PC-9 (cell line): ENCODE results near the gene CYP3A4. TPM values are rescaled to one million over a fixed set of nuclear protein-coding genes. Genes with fewer than 3 reads are reported as not detected.
"Not testable (repeated sequence)": the region's sequence is repeated elsewhere in the genome, so short reads cannot be mapped to it uniquely, and the experiment has no call there.

Source experiments
- BruUV-seq: library from RNA; stranded (reverse); fragments of 400-500 nt; replicated peaks from 2 replicates; lab custom pipeline; 2021; lab: Mats Ljungman, UMichigan
- CTCF ChIA-PET: fragments of 300-600 bp; sonication (Branson Sonifier 250); formaldehyde crosslinking; loops from one replicate; lab custom pipeline; 2022; ENCODE audit warnings: antibody characterized with exemption; lab: Charles Lee
- POLR2A ChIA-PET: fragments of 300-600 bp; sonication (Branson Sonifier 250); formaldehyde crosslinking; loops from one replicate; lab custom pipeline; 2022; ENCODE audit warnings: antibody characterized with exemption; ENCODE audit not compliant: unreplicated experiment; lab: Charles Lee
- DNase-seq, 2 experiments: peaks; one replicate each; pipeline versions ENCODE4 v3.0.0 to v3.0.0-alpha.2; 2015 to 2022; ENCODE audit warnings: mixed read lengths in 1 of 2
- H2AFZ ChIP-seq: fragments of 200-600 bp; sonication (generic); 2 replicates; pipeline ENCODE4 v1.8.1; 2017; ENCODE audit warnings: antibody characterized with exemption
- H3F3A ChIP-seq: fragments of 200-600 bp; sonication (generic); 2 replicates; pipeline ENCODE4 v1.8.1; 2017; ENCODE audit warnings: antibody characterized with exemption, mild to moderate bottlenecking, low read depth; ENCODE audit not compliant: insufficient read depth
- H3K27ac ChIP-seq: fragments of 200-600 bp; sonication (generic); 2 replicates; pipeline ENCODE4 v1.6.1; 2016; ENCODE audit warnings: mixed run types
- H3K27me3 ChIP-seq: fragments of 200-600 bp; sonication (generic); 2 replicates; pipeline ENCODE4 v1.6.1; 2016; ENCODE audit warnings: low read depth, mixed run types; ENCODE audit not compliant: insufficient read depth
- H3K36me3 ChIP-seq: fragments of 200-600 bp; sonication (generic); 2 replicates; pipeline ENCODE4 v1.6.1; 2016; ENCODE audit warnings: low read depth, mixed run types
- H3K4me1 ChIP-seq: fragments of 200-600 bp; sonication (generic); replicated peaks from 2 replicates; pipeline ENCODE4 v1.6.1; 2016; ENCODE audit warnings: mixed run types; ENCODE audit not compliant: insufficient read depth
- H3K4me2 ChIP-seq: fragments of 200-600 bp; sonication (generic); 2 replicates; pipeline ENCODE4 v1.6.1; 2017; ENCODE audit warnings: mixed run types
- H3K4me3 ChIP-seq: fragments of 200-600 bp; sonication (generic); 2 replicates; pipeline ENCODE4 v1.6.1; 2016; ENCODE audit warnings: mixed run types
- H3K79me2 ChIP-seq: fragments of 200-600 bp; sonication (generic); 2 replicates; pipeline ENCODE4 v1.6.1; 2017; ENCODE audit warnings: low read depth, mixed run types
- H3K9me2 ChIP-seq: fragments of 200-600 bp; sonication (generic); 2 replicates; pipeline ENCODE4 v1.8.1; 2017; ENCODE audit warnings: mild to moderate bottlenecking; ENCODE audit not compliant: insufficient read depth
- H3K9me3 ChIP-seq: fragments of 200-600 bp; sonication (generic); 2 replicates; pipeline ENCODE4 v1.8.1; 2016; ENCODE audit warnings: low read depth; ENCODE audit not compliant: insufficient read depth
- H4K20me1 ChIP-seq: fragments of 200-600 bp; sonication (generic); 2 replicates; pipeline ENCODE4 v1.8.1; 2017; ENCODE audit not compliant: insufficient read depth
- EZH2 ChIP-seq: fragments of 200-600 bp; sonication (generic); IDR thresholded peaks from 2 replicates; pipeline ENCODE4 v1.8.0; 2017; ENCODE audit warnings: antibody characterized with exemption, low read depth
- intact Hi-C: fragments of 100-400 bp; cut with micrococcal nuclease; formaldehyde crosslinking; loops from one replicate; pipeline ENCODE4 v1.10.0; 2022; ENCODE audit not compliant: unreplicated experiment
- total RNA-seq: library from RNA; stranded (reverse); gene quantifications from 2 replicates; pipeline ENCODE4 v1.2.3, GENCODE V29; 2021
- TF ChIP-seq, protein P1 (sequence below): fragments of 200-600 bp; sonication (generic); conservative IDR thresholded peaks from 2 replicates; pipeline ENCODE4 v1.6.1; 2017; ENCODE audit warnings: mixed run types, antibody characterized with exemption, mild to moderate bottlenecking, moderate library complexity

The CYP3A4 gene
- total RNA-seq, 1 experiment from 2014 or later, result not detected

DNA sequence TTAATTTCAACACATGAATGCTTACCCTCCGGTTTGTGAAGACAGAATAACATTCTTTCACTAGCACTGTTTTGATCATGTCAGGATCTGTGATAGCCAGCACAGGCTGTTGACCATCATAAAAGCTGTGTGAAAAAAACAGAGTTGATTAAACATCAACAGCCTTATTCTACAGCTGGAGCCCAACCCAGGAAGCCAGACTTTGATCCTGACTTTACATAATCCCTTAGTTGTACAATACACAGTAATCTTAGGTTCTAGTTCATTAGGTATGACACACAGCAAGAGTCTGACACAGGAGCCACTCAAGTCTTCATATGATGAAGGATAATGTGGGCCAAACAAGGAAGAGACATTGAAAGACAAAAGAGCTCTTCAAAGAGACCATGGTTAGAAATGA is 11.4 kb downstream of the CYP3A4 start:
- H3K79me2 ChIP-seq, result no peaks in the 10 kb centered on the region
- no peaks in the 10 kb centered on the region for H3K4me1 ChIP-seq
- no peak overlapping the region for H3K4me2 ChIP-seq
- no peaks in the 10 kb centered on the region for H4K20me1 ChIP-seq
- no peaks in the 10 kb centered on the region for H3F3A ChIP-seq
- no peaks in the 10 kb centered on the region for H3K9me3 ChIP-seq
- no peak overlapping the region for H3K4me3 ChIP-seq
- H3K27ac ChIP-seq, result no peak overlapping the region
- intact Hi-C loops, result no loop called here
- no peaks in the 10 kb centered on the region for H3K27me3 ChIP-seq
- DNase-seq, result no peak
- H2AFZ ChIP-seq, result no peak overlapping the region
- no peaks in the 10 kb centered on the region for H3K9me2 ChIP-seq
- POLR2A ChIA-PET, result no interaction called here
- no TSS peak for BruUV-seq
- CTCF ChIA-PET, result no interaction called here
- H3K36me3 ChIP-seq, result no peaks in the 10 kb centered on the region
- TF ChIP-seq, protein P1, sequence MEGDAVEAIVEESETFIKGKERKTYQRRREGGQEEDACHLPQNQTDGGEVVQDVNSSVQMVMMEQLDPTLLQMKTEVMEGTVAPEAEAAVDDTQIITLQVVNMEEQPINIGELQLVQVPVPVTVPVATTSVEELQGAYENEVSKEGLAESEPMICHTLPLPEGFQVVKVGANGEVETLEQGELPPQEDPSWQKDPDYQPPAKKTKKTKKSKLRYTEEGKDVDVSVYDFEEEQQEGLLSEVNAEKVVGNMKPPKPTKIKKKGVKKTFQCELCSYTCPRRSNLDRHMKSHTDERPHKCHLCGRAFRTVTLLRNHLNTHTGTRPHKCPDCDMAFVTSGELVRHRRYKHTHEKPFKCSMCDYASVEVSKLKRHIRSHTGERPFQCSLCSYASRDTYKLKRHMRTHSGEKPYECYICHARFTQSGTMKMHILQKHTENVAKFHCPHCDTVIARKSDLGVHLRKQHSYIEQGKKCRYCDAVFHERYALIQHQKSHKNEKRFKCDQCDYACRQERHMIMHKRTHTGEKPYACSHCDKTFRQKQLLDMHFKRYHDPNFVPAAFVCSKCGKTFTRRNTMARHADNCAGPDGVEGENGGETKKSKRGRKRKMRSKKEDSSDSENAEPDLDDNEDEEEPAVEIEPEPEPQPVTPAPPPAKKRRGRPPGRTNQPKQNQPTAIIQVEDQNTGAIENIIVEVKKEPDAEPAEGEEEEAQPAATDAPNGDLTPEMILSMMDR, result no peak
- TF ChIP-seq EZH2, result no peak

DNA sequence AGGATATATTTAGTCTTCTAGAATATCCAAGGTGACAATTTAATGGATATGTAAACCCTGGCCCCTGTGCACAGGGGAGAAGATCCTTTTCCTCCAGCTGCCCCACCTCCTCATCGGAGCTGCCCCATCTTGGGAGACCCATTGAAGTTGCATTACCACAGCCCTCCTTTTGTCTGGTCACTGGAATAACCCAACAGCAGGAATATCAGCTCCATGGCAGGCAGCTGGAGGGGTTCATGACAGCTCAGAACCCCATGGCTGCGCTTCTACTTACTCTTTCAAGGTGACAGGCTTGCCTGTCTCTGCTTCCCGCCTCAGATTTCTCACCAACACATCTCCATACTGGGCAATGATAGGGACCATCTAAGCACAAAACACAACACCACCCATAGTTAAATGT is 14.5 kb downstream of the CYP3A4 start:
- BruUV-seq, CTCF ChIA-PET: not testable (repeated sequence)

DNA sequence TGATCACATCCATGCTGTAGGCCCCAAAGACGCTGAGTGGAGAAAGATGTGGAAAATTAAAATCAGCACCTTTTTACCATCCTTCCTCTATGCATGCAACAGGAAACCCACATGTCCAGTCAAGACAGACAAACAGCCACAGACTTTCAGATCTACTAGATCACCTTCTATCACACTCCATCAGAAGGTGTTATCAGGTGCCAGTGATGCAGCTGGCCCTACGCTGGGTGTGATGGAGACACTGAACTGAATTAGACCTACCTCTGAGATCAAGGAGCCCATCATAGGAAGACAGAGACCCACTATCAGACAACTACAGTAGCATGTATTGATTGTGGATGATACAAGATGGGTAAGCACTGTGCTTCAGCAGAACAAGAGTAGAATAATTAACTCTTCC is 15.5 kb downstream of the CYP3A4 start:
- Histone ChIP-seq H4K20me1 (no peaks in the 10 kb centered on the region), H3K27ac (no peak overlapping the region), H3K4me1 (peaks cover 16% of the 10 kb centered on the region), H3K4me3 (no peak overlapping the region), H3K27me3 (no peaks in the 10 kb centered on the region), H2AFZ (no peak overlapping the region), H3K79me2 (no peaks in the 10 kb centered on the region), H3K9me3 (no peaks in the 10 kb centered on the region), H3F3A (no peaks in the 10 kb centered on the region), H3K36me3 (no peaks in the 10 kb centered on the region), H3K9me2 (no peaks in the 10 kb centered on the region), H3K4me2 (no peak overlapping the region)
- no TSS peak for BruUV-seq
- DNase-seq, result no peak
- TF ChIP-seq, protein P1, result no peak
- TF ChIP-seq EZH2, result no peak
- POLR2A ChIA-PET, result no interaction called here
- intact Hi-C loops, result no loop called here
- CTCF ChIA-PET, result no interaction called here

More for the DNA sequence above, 14.5 kb downstream of the CYP3A4 start:
- H3K27ac ChIP-seq, POLR2A ChIA-PET, H3K9me2 ChIP-seq, H4K20me1 ChIP-seq, H3K27me3 ChIP-seq, H3K36me3 ChIP-seq, H3K4me2 ChIP-seq, intact Hi-C loops, H3K4me3 ChIP-seq, H3F3A ChIP-seq, H3K79me2 ChIP-seq, H3K9me3 ChIP-seq, DNase-seq, H2AFZ ChIP-seq: not testable (repeated sequence)
- peaks cover 16% of the 10 kb centered on the region for H3K4me1 ChIP-seq

DNA sequence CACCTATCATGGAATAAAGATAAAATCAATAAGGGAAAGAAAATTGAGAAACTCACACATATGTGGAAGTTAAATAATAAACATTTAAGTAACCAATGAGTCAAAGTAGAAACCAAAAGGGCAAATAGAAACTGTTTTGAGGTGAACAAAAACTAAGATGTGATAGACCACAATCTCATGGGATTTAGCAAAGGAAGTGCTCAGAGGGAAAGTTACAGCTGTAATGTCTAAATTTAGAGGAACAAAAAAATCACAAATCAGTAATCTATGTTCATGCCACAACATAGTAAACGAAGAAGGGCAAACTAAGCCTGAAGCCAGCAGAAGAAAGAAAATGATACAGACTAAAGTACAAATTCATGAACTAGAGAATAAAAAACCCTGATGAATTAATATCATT is 16.3 kb downstream of the CYP3A4 start:
- DNase-seq, result no peak
- Histone ChIP-seq H3K27ac (no peak overlapping the region), H3K36me3 (no peaks in the 10 kb centered on the region), H3K9me2 (no peaks in the 10 kb centered on the region), H3K4me2 (no peak overlapping the region), H3K27me3 (no peaks in the 10 kb centered on the region), H2AFZ (no peak overlapping the region), H4K20me1 (no peaks in the 10 kb centered on the region), H3K4me3 (no peak overlapping the region), H3K4me1 (peaks cover 16% of the 10 kb centered on the region), H3K79me2 (no peaks in the 10 kb centered on the region), H3F3A (no peaks in the 10 kb centered on the region), H3K9me3 (no peaks in the 10 kb centered on the region)
- CTCF ChIA-PET, result no interaction called here
- intact Hi-C loops, result no loop called here
- POLR2A ChIA-PET, result no interaction called here
- no TSS peak for BruUV-seq
- TF ChIP-seq, protein P1, result no peak
- TF ChIP-seq EZH2, result no peak
